Fibroblast of skin of scalp (primary cell): ENCODE results near the gene FXYD4.

Experiments used
- DNase-seq: peaks from one replicate; pipeline ENCODE4 v3.0.0-alpha.2; 2013

The FXYD4 gene

DNA sequence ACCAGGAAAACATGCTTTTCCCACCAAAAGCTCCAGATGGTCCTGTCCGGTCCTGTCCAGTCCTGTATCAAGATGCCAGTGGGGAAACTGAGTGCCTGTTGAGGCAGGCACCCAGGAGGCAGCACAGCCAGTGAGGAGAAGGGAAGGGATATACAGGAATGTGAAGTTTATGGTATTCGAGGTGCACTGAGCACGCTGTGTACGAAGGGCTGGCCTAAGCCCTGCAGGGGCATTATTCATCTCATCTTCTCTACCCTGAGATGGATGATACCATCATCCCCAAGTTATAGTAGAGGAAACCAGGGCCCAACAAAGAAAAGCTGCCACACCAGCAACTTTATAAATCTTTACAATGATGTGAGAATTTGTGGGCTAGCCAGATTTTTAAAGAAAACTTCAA is 23.4 kb upstream of the FXYD4 start:
- DNase-seq, result no peak

DNA sequence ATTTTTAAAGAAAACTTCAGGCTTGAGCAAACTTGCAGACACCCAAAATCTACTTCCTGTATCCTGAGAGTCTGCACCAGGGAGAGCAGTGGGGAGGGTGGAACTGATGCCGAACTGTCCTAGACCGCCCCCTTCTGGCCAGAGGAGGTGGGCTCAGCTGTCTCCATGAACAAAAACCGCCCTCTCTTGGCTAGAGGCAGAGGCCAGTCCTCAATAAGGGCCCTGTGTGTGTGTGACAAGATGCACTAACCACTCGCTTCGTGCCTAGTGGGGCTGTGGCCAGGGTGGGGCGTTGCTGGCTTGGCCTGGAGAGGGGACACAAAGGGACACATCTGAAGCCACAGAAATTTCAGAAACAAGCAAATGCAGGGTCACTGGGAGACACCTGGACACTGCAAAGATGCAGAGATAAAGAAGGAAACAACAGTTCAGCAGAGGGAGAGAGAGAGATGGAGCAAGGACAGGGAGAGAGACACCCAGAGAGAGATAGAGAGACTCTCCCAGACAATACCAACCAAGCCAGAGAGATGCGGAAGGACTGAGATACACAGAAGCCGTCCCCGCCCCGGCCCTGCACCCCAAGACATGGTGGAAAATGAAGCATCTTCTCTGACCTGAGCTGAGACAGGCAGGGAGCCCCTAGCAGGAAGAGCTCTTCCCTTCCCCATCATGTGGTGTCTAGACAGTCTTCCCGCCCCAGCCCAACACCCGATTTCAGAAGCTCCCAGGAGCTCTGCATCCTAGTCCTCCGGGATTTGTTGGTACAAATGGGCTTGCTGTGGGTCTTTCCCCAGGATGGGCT is 22.7 kb upstream of the FXYD4 start:
- peak; percentile 72 for DNase-seq

DNA sequence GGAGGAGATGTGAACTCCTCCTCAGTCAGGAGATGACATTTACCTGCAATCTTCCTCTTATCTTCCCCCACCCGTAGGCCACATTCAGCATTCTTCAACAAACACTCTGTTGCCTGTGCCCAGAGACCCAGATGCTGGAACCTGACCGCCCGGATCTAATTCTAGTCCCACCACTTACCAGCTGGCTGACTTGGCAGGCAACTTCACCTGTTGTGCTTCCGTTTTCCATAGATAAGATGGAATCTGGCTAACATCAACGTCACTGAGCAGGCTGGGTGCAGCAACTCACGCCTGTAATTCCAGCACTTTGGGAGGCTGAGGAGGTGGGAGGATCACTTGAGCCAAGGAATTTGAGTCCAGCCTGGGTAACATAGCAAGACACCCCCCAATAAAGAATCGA is 21.3 kb upstream of the FXYD4 start:
- no peak for DNase-seq

DNA sequence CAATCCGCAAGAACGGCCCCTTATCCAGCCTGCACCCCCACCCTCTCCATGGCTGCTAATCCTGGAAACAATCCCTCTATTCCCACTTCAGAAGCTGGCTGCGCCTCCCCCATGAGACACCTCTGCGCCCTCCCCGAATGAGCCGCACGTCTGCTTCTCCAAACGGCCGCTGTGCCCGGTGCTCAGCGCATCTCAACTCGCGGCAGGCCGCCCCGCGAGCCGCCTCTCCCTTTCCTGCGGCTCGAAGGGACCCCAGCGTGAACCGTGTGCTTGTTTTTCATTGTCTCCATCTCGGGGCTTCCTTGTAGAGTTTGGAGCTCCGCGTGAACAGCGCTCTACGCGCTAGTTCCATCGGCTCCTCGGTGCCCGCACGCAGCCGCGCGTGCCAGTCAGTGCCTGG is 20.8 kb upstream of the FXYD4 start:
- DNase-seq, result no peak

DNA sequence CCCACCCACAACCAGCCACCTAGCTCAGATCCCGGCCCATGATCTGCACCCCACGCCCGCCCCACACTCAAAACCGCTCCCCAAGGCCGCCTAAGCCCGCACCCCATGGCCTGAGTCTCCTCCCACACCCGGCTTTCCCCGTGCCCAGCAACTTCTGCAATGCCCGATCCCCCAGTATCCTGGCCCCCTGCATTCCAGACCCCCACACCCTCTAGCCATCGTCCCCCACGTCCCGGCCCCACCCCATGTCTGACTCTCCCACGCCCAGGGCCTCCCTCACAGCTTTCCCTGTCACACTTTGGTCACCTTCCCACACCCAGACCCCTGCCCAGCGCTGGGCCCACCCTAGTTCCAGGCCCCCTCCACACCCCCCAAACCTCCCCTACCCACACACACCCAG is 20.1 kb upstream of the FXYD4 start:
- no peak for DNase-seq

DNA sequence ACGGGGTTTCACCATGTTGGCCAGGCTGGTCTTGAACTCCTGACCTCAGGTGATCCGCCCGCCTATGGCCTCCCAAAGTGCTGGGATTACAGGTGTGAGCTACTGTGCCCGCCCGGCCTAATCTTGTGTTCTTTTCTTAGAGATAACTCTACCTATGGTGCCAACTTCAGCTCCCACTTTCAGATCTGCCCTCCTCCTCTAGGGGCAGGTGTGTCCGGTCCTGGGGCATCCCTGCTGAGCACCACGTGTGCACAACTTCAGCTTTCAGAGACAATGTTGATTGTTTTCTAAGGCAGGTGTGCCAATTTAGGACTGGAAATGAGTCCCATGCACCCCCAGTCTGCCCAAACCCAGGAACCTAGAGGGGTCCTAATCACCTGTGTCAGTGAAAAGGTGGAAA is 18.5 kb upstream of the FXYD4 start:
- DNase-seq, result no peak

DNA sequence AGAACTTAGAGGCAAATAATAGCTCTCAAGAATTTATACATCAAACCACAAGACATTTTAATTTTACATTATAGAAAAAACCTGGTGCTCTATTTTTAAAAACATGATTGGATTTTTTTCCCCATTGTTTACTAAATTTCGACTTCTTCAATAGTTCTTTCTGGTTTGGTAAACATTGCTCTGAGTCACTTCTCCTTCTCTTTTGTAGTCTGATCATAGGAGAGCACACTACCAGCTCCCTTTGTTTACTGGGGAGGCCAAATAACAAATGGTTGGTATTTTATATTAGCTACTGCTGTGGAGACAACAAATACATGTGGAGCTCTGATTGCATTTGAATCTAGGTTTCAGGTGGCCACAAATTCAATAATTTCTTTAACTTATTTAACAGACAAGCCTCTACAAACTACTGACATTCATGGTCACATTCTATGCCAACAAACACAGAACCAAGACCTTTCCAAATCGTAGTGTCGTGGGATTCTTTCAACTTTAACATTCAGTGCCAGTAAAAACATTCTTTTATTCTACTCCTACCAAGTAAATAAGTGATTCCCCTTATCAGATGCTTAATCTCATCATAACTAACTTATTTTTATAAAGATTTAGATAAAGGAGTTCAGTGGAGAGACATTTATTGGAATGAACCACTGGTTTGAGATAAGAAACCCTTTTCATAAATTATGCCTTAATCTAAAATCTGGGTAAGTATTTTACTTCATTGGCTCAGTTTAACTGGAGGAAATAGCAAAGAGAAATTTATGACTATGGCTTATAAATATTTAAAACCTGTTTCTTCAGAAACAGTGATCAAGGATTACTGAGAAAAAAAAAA is 17.7 kb upstream of the FXYD4 start:
- DNase-seq, result no peak

DNA sequence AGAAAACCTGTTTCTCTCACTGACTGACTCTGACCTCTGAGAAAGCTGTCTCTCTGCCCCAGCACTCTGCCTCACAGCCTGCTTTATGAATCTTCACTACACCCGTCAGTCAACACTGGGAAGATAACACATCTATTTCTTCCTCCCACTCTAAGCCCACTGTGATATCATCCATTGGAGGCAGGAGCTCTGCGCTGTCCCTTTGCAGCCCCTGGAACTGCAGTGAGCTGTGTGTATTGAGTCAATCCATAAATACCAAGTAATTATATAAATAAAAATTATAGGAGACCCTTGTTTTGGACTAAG is 17.2 kb upstream of the FXYD4 start:
- no peak for DNase-seq

DNA sequence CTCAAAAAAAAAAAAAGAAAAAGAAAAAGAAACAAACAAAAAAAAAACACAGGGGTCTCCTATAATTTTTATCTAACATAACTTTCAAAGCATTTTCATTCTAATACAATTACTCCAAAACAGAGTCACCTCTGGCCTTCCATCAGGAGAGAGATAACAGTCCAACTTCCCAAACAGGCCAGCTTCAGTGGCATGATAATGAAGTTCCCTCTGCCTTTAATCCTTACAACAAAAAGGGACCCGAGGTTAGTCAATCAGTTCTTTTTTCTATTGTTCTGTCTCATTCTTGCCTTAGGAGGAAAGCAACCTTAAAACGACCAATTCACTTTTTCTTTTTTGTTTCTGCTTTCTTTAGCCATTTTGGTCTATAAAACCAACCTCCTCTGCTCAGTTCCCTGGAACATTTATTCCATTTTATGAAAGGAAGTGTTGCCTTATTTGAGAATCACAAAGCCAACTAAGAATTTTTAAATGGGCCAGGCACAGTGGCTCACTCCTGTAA is 16.5 kb upstream of the FXYD4 start:
- no peak for DNase-seq

DNA sequence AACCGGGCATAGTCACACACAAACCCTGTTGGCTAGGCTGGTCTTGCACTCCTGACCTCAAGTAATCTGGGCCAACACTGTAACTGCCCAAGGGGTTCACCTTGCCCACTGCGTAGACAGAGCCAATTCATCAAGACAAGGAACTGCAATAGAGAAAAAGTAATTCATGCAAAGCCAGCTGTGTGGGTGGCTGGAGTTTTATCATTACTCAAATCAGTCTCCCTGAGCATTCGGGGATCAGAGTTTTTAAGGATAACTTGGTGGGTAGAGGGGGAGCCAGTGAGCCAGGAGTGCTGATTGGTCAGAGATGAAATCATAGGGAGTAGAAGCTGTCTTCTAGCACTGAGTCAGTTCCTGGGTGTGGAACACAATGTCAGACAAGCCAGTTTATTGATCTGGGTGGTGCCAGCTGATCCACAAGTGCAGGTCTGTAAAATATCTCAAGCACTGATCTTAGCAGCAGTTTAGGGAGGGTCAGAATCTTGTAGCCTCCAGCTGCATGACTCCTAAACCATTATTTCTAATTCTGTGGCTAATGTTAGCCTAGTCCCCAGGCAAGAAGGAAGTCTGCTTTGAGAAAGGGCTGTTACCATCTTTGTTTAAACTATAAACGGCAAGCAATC is 15.6 kb upstream of the FXYD4 start:
- peak; percentile 29 for DNase-seq

DNA sequence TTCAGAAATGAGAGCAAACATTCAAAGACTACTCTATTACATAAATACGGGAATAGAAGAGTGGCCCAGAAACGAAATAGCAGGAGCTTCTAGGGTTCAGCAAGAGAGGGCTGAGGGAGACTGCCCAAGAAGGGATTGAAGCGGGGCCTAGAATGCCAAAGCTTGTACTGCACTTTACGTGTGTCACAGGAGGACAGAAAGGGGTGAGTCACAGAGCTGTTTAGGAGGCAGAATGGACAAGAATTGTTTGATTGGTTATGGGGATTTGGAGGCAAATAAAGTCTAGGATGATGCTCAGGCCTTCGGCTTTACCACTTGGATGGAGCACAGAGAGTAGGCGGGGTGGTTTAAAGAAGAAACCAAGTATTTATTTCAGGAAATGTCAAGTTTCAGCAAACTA is 11.3 kb upstream of the FXYD4 start:
- DNase-seq, result no peak

DNA sequence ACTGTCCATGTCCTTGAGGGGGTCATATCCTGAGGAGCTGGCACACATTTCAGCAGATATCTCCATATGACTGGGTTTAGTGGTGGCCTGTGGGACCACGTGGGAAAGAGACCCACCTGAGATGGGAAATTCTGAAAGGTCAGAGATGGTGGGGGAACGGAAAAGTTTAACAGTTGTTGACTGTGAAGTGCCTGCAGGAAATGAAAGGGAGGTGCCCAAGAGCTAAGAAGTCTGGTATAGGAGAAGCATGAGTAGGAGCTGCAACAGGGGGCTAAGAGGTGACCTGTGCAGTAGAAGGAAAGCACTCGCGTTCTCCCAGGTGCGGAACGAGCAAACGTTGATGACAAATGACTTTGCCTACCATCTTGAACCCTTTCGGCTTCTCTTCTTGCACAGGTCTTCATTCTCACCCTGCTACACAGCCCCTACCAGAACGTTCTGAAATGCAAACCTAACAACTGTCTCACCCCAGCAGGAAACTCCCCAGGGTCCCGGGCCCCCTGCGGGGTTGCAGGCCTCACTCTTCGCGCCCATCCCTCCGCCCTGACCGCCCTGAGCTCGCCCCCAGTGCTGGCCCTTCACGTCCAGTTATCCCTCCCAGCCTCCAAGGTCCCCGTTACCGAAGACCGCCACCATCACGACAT is 9.8 kb upstream of the FXYD4 start:
- no peak for DNase-seq

DNA sequence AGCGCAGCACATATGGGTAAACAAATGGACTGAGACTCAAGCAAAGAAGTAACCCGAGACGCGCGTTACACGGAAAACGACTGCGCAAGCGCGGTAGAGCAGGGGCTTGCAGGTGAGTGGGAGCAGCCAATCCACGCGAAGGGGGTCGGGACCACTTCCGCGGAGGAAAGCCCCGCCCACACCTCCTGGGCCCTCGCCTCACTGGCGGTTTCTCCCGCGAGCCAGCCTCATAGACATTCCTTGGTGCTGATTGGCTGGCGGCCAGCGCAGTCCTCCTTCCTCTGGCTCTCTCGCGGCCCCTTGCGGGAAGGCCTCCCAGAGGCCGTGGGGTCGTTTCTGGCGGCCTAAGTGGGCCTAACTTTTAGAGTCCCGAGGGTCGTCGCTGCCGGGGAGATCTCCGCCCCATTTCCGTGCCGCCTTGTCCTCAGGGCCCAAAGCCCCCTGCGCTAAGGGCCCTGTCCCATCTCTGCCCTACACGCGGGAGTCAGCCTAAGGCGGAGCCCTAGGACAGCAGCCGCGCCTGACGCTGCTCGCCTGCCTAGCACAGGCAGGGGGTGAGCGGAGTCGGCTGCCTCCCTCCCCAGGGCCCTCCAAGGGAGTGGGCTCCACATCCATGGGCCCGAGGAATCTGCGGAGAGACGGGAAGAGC is 9.1 kb upstream of the FXYD4 start:
- peak; percentile 91 for DNase-seq

DNA sequence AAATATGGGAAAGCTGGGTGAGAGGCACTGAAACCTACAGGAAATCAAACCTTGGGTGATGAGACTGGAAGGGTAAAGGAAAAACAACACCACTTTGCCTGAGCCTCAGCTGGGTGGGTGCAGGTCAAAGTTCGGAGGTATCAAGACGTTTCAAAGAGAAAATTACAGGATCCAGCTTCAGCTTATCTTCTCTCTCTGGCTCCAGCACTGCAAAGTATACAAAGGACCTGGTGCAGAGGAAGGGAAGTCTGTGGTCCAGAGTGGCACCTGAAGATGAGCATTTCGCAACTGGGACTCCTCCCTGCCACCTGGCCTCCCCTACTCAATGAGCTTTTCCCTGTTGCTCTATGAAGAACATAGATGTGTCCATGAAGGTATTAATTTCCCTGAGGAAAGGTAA is 6.4 kb upstream of the FXYD4 start:
- DNase-seq, result no peak

DNA sequence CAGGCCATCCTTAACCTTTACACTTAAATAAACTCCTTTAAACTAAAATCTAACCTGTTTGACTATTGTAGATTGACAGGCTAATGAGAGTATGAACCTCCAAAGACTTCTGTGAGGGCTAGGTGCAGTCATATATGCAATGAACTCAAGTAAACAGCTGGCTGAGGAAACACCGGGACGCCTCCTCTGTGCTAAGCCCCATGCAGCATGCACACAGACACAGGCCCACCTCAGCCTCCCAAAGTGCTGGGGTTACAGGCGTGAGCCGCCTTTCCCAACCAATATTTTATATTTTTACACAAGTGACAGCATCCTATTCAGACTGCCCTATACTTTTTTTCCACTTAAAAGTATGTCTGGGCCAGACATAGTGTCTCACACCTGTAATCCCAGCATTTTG is 1.5 kb upstream of the FXYD4 start:
- DNase-seq, result no peak

DNA sequence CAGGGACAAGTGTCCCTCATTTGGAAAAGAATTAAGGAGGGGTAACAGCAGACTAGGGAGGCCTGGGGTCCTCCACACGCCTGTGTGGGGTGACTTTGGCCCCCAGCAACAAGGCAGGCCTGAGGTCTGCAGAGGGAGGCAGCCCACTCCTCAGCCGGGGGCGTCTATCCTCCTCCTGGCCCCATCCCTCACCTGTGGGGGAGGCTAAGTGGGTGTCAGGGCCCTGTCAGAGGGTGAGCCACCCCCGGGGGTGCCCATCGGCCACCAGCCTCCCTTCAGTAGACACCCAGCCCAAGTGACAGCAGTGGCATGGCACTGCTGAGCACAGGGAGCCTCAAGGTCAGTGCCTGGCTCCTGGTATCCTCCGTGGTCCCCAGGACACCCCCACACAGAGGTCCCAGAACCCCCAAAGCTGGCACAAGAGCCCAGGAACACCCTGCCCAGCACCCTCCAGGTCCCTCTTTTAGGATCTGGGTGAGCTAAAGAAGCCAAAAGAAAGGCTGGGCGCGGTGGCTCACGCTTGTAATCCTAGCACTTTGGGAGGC is 693 bp upstream of the FXYD4 start:
- no peak for DNase-seq

DNA sequence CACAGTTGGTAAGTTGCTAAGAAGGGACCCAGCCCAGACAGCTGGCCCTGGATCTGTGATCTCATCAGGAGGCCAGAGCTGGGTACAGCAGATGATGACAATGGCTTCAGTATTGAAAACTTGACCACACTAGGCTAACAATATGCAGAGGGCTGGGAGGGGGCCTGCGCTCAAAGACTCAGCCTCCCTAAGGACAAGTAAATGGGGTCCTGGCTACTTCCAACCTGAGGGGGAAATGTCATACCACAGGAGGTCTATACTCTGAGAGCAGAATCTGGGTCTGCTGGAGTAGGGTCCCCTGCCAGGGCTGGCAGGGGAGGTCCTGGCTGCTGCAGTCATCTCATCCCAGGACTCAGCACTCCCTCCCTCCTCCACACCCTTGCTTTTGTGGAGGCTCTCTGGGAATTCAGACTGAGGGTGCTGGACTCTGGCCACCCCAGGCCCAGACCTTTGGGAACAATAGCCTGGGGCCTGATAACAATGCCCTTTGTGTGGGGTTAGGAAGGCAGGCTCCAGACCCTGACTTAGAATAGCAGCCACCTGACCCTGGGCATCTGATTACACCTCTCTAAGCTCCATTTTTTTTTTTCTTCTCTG is 1.4 kb downstream of the FXYD4 start:
- DNase-seq, result no peak

DNA sequence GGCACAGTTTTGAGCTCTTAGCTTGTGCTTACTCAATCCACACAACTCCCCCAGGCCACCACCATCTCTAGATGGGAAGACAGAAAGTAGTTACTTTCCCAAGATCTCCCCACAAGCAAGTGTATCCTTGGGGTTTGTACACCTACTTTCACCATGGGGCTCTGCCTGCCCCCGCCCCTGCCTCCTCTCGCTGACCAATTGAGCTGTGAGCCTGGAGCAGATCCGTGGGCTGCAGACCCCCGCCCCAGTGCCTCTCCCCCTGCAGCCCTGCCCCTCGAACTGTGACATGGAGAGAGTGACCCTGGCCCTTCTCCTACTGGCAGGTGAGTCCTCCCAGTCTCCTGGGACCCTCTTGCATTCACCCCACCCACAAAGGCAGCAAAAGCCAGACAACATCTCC is 2.0 kb downstream of the FXYD4 start:
- DNase-seq, result no peak

DNA sequence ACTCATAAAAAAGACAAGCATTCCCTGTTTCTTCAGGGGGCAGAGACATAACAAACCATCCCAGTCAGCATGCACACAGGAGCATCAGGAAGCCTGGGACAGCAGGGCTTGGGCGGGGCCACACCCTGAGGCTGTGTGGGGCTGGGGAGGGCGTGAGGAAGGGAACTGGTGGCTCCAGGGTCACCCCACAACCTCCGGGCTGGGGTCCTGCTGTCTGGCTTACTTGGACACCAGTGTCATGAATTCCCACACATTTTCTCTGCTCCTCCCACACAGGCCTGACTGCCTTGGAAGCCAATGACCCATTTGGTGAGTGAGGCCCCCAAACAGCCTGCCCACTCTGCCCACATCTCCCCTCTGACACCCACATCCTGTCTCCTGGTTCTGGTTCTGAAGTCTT is 2.8 kb downstream of the FXYD4 start:
- DNase-seq, result no peak

DNA sequence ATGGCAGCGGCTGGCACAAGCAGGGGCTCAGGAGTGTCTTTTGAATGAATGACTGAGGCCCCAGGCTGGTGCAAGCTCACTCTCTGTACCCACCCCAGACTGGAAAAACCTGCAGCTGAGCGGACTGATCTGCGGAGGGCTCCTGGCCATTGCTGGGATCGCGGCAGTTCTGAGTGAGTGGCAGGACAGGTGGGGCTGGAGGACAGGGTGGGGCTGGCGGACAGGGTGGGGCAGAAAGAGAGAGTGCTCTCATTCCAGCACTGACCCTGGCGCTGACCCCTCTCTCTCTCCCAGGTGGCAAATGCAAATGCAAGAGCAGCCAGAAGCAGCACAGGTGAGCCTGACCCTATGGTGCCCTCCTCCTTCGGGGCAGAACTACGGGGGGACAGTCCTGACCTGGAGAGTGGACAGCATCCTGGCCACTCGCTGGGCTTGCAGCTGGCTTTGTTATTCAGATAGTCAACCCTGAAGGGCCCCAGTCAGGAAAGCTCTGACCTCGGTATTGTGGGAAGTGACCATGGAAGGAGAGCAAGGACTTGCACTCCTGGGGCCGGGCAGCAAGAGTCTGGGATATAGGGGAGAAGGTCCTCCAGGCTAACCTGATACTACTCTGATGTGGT is 4.1 kb downstream of the FXYD4 start:
- DNase-seq, result no peak

DNA sequence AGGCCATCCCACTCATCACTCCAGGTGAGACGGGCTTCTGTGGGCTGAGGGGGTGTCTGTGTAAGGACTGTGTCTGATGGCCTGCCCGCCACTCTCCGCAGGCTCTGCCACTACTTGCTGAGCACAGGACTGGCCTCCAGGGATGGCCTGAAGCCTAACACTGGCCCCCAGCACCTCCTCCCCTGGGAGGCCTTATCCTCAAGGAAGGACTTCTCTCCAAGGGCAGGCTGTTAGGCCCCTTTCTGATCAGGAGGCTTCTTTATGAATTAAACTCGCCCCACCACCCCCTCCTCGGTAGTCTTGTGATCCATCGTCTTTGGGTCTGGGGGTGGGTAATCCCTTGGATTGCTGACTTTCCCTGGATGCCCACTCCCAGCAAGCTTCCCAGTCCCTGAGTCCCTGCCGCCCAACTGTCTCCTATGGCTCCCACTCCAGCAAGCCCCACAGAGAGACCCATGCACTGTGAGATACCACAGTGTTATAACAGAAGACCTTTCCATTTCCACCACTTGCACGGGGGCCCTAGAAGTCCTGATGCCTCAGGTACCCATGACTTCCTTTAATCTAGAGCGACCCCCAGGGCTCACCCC is 4.7 kb downstream of the FXYD4 start:
- no peak for DNase-seq
